Keratinocyte (primary cell): ENCODE data around the gene CCSER1. TPM values are rescaled to one million over a fixed set of nuclear protein-coding genes. Genes with fewer than 3 reads are reported as not detected.

Source experiments
- DNase-seq: peaks from one replicate; pipeline ENCODE4 v3.0.0-alpha.2; 2011; ENCODE audit warnings: low read depth, missing footprints, low spot score
- FAIRE-seq: peaks from 2 replicates; lab custom pipeline; 2011; peaks lifted over from hg19 to GRCh38; lab: Jason Lieb, UNC
- H2AFZ ChIP-seq: 2 replicates; pipeline ENCODE4 v1.6.0; 2012; ENCODE audit warnings: low read length, control low read depth, inconsistent platforms; ENCODE audit not compliant: control insufficient read depth
- H3K27ac ChIP-seq: 2 replicates; pipeline ENCODE4 v1.5.1; 2011; ENCODE audit warnings: low read length; ENCODE audit not compliant: control insufficient read depth, insufficient read depth
- H3K27me3 ChIP-seq: 3 replicates; pipeline ENCODE4 v1.6.0; 2011; ENCODE audit warnings: low read length; ENCODE audit not compliant: control insufficient read depth, insufficient read depth; ENCODE audit errors: extremely low read depth
- H3K36me3 ChIP-seq, 2 experiments: 2 replicates in 1 of 2; 3 replicates in 1 of 2; pipeline ENCODE4 v1.5.1; 2011; ENCODE audit warnings: low read length in 2 of 2, mild to moderate bottlenecking in 1 of 2; ENCODE audit not compliant: control insufficient read depth in 2 of 2, insufficient read depth in 2 of 2; ENCODE audit errors: extremely low read depth in 1 of 2
- H3K4me1 ChIP-seq: 3 replicates; pipeline ENCODE4 v1.5.1; 2011; ENCODE audit warnings: low read length; ENCODE audit not compliant: control insufficient read depth, insufficient read depth; ENCODE audit errors: extremely low read depth
- H3K4me2 ChIP-seq: 3 replicates; pipeline ENCODE4 v1.6.0; 2011; ENCODE audit warnings: low read depth, low read length; ENCODE audit not compliant: control insufficient read depth, insufficient read depth; ENCODE audit errors: extremely low read depth
- H3K4me3 ChIP-seq, 3 experiments: fragments of 200-600 bp in 1 of 3; sonication (generic) in 1 of 3; 2 replicates in 2 of 3; 3 replicates in 1 of 3; pipeline ENCODE4 v1.5.1; 2011 to 2016; ENCODE audit warnings: low read length in 3 of 3, mild to moderate bottlenecking in 3 of 3, control low read depth in 2 of 3, inconsistent platforms in 1 of 3, low read depth in 1 of 3, mixed read lengths in 1 of 3, mixed run types in 1 of 3, moderate library complexity in 1 of 3; ENCODE audit not compliant: control insufficient read depth in 2 of 3, insufficient read depth in 2 of 3; ENCODE audit errors: extremely low read depth in 1 of 3
- H3K79me2 ChIP-seq: 2 replicates; pipeline ENCODE4 v1.6.0; 2012; ENCODE audit warnings: low read length; ENCODE audit not compliant: control insufficient read depth, insufficient read depth
- H3K9ac ChIP-seq: 3 replicates; pipeline ENCODE4 v1.6.0; 2011; ENCODE audit warnings: low read length; ENCODE audit not compliant: control insufficient read depth, insufficient read depth; ENCODE audit errors: extremely low read depth
- H3K9me1 ChIP-seq: 3 replicates; pipeline ENCODE4 v1.6.0; 2011; ENCODE audit warnings: low read length; ENCODE audit not compliant: control insufficient read depth, insufficient read depth; ENCODE audit errors: extremely low read depth
- H3K9me3 ChIP-seq: 2 replicates; pipeline ENCODE4 v1.5.1; 2012; ENCODE audit warnings: low read depth, low read length; ENCODE audit not compliant: control insufficient read depth
- H4K20me1 ChIP-seq: 3 replicates; pipeline ENCODE4 v1.6.0; 2011; ENCODE audit warnings: low read length; ENCODE audit not compliant: control insufficient read depth, insufficient read depth; ENCODE audit errors: extremely low read depth
- CTCF ChIP-seq, 3 experiments: IDR thresholded peaks in 1 of 3; conservative IDR thresholded peaks in 1 of 3; optimal IDR thresholded peaks in 1 of 3; 2 replicates in 2 of 3; 3 replicates in 1 of 3; pipeline versions ENCODE3 to v1.5.1; 2011; ENCODE audit warnings: low read length in 3 of 3, mild to moderate bottlenecking in 3 of 3, moderate library complexity in 2 of 3, control low read depth in 1 of 3, inconsistent platforms in 1 of 3; ENCODE audit not compliant: insufficient read depth in 2 of 3; ENCODE audit errors: extremely low read depth in 1 of 3
- EZH2 ChIP-seq: IDR thresholded peaks from one replicate; pipeline ENCODE4 v1.6.1; 2012; ENCODE audit warnings: inconsistent platforms, mild to moderate bottlenecking, low read length, moderate library complexity
- dilution Hi-C: fragments of 300-500 bp; cut with MboI; formaldehyde crosslinking; loops from one replicate; pipeline ENCODE4 v1.7.0; 2020; ENCODE audit warnings: low sequenced_read_pairs; ENCODE audit not compliant: extremely low pct_ligation_motif_present
- polyA plus RNA-seq, 5 experiments: library from polyadenylated mRNA; depleted of rRNA in 3 of 5; stranded (reverse) in 3 of 5; stranded (forward) in 1 of 5; unstranded in 1 of 5; fragments of >200 nt; gene quantifications; 1 replicate in 1 of 5; 2 replicates in 3 of 5; 3 replicates in 1 of 5; pipeline versions ENCODE4 v1.2.1 to v1.2.3, GENCODE V29; 2011 to 2012; ENCODE audit warnings: missing spikeins in 2 of 5, low read depth in 1 of 5, low replicate concordance in 1 of 5

CCSER1 gene
- polyA plus RNA-seq, 1 donor (not counting 4 experiments of a cell fraction or from before 2014, with no cell fraction given), result 1.2 TPM

GRCh38 chr4:90536408-90536807, 409.2 kb downstream of the CCSER1 start:
- H2AFZ ChIP-seq, result no peak overlapping the region
- H3K4me3 ChIP-seq, result no peak overlapping the region
- no peaks in the 10 kb centered on the region for H3K4me1 ChIP-seq
- no peaks in the 10 kb centered on the region for H3K79me2 ChIP-seq
- no peaks in the 10 kb centered on the region for H3K27me3 ChIP-seq
- H3K4me2 ChIP-seq, result no peak overlapping the region
- no peak for DNase-seq
- no peaks in the 10 kb centered on the region for H3K36me3 ChIP-seq
- H3K9me3 ChIP-seq, result no peaks in the 10 kb centered on the region
- H3K27ac ChIP-seq, result no peak overlapping the region
- H3K9ac ChIP-seq, result no peak overlapping the region
- FAIRE-seq, result no peak
- dilution Hi-C loops, result no loop called here
- no peak for TF ChIP-seq EZH2
- TF ChIP-seq CTCF (optimal IDR thresholded peaks at IDR 0.05 in 1 of 3, IDR thresholded peaks at IDR 0.05 in 1 of 3, conservative IDR thresholded peaks at IDR 0.05 in 1 of 3; ENCODE audit: extremely low read depth in 1 of 3, insufficient read depth in 2 of 3, low read length in 3 of 3), result no peak
- no peaks in the 10 kb centered on the region for H4K20me1 ChIP-seq
- no peaks in the 10 kb centered on the region for H3K9me1 ChIP-seq

DNA sequence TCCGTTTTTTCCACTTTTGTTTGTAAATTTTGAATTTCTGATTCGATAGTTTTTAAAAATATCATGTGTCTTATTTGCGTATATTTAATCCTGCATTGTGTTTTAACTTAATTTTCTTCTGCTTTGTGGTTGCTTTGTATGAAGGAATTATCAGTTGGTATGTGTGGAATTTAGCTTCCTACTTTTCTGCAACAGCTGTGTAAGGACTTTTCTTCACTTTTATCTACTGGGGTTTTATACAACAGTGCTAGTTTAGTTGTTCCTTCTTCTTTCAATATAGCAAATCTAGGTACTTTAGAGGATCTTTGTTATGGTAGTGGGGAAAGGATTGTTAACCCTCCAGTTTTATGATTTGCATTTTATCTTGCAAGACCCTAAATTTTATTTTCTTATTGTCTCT, 410.3 kb downstream of the CCSER1 start:
- no peak overlapping the region for H3K9ac ChIP-seq
- FAIRE-seq (no peak), DNase-seq (no peak)
- TF ChIP-seq CTCF (optimal IDR thresholded peaks at IDR 0.05 in 1 of 3, IDR thresholded peaks at IDR 0.05 in 1 of 3, conservative IDR thresholded peaks at IDR 0.05 in 1 of 3; ENCODE audit: extremely low read depth in 1 of 3, insufficient read depth in 2 of 3, low read length in 3 of 3) (no peak), EZH2 (no peak)
- H3K4me1 ChIP-seq, result no peaks in the 10 kb centered on the region
- H4K20me1 ChIP-seq, result no peaks in the 10 kb centered on the region
- no peak overlapping the region for H3K4me3 ChIP-seq
- dilution Hi-C loops, result no loop called here
- H3K9me3 ChIP-seq, result no peaks in the 10 kb centered on the region
- H3K27me3 ChIP-seq, result no peaks in the 10 kb centered on the region
- no peaks in the 10 kb centered on the region for H3K36me3 ChIP-seq
- no peaks in the 10 kb centered on the region for H3K79me2 ChIP-seq
- H3K27ac ChIP-seq, result no peak overlapping the region
- H3K4me2 ChIP-seq, result no peak overlapping the region
- H2AFZ ChIP-seq, result no peak overlapping the region
- H3K9me1 ChIP-seq, result no peaks in the 10 kb centered on the region
